ENCODE measurements around the gene MAPK4.

- no peak for TF ChIP-seq CTCF (IDR thresholded peaks at IDR 0.05)
- no peak for TF ChIP-seq POLR2A (IDR thresholded peaks at IDR 0.05)
- TF ChIP-seq EP300 (IDR thresholded peaks at IDR 0.05): no peak
Observed at GRCh38 chr18:50724751-50725151, 164.9 kb downstream of the MAPK4 start.

Data from sigmoid colon (tissue), 4 donors.